HG02884 (cell line): ENCODE data around the gene GAB2.
"Not testable (repeated sequence)": the region's sequence is repeated elsewhere in the genome, so short reads cannot be mapped to it uniquely, and the experiment has no call there.

Experiments
- ATAC-seq: cut with Tn5 transposase; IDR thresholded peaks from one replicate; pipeline ENCODE4 v1.9.1; 2021; ENCODE audit warnings: mild to moderate bottlenecking, moderate library complexity; ENCODE audit not compliant: unreplicated experiment

GAB2 gene

GRCh38 chr11:78290293-78291176, 127.1 kb downstream of the GAB2 start:
- no peak for ATAC-seq

- no peak for ATAC-seq
These were observed 127.9 kb downstream of the GAB2 start for GRCh38 chr11:78289552-78290292.

- no peak for ATAC-seq
These were observed 133.4 kb downstream of the GAB2 start for GRCh38 chr11:78284260-78284659.

GRCh38 chr11:78282821-78283220, 134.8 kb downstream of the GAB2 start:
- no peak for ATAC-seq

- ATAC-seq, result no peak
These were observed 136.1 kb downstream of the GAB2 start for GRCh38 chr11:78281511-78281910.

GRCh38 chr11:78277314-78277994, 140.2 kb downstream of the GAB2 start:
- ATAC-seq, result no peak

GRCh38 chr11:78276311-78276710, 141.3 kb downstream of the GAB2 start:
- ATAC-seq, result no peak

- ATAC-seq, result no peak
These were observed 142.9 kb downstream of the GAB2 start for GRCh38 chr11:78274739-78275138.

- ATAC-seq, result not testable (repeated sequence)
These were observed 144.9 kb downstream of the GAB2 start for GRCh38 chr11:78272625-78273269.

GRCh38 chr11:78271801-78272200, 145.8 kb downstream of the GAB2 start:
- ATAC-seq, result not testable (repeated sequence)

GRCh38 chr11:78270971-78271370, 146.6 kb downstream of the GAB2 start:
- ATAC-seq, result no peak

GRCh38 chr11:78269806-78270205, 147.8 kb downstream of the GAB2 start:
- no peak for ATAC-seq

- ATAC-seq, result no peak
These were observed 148.8 kb downstream of the GAB2 start for GRCh38 chr11:78268591-78269410.

- no peak for ATAC-seq
These were observed 151.2 kb downstream of the GAB2 start for GRCh38 chr11:78266451-78266850.

GRCh38 chr11:78265326-78265725, 152.3 kb downstream of the GAB2 start:
- no peak for ATAC-seq

- ATAC-seq, result no peak
These were observed 154.9 kb downstream of the GAB2 start for GRCh38 chr11:78262691-78263090.

- ATAC-seq, result no peak
These were observed 155.4 kb downstream of the GAB2 start for GRCh38 chr11:78262238-78262637.

GRCh38 chr11:78261828-78262227, 155.8 kb downstream of the GAB2 start:
- ATAC-seq, result no peak

GRCh38 chr11:78261367-78261766, 156.3 kb downstream of the GAB2 start:
- no peak for ATAC-seq
